Stimulated activated CD4-positive, alpha-beta T cell treated with anti-CD3 and anti-CD28 coated beads, TNF-alpha, amount 100 ng/mL, for 24 hours (primary cell): ENCODE measurements around the gene APOC1.

ENCODE experiments used
- DNase-seq, 3 experiments: peaks; one replicate each; pipeline ENCODE4 v3.0.0-alpha.2; 2020; ENCODE audit warnings: low read depth in 3 of 3

The APOC1 gene

GRCh38 chr19:44955505-44956439, 41.4 kb downstream of the APOC1 start:
- peak in 1 of 3 experiments; percentile 8 for DNase-seq

GRCh38 chr19:44957526-44957925, 43.1 kb downstream of the APOC1 start:
- DNase-seq, result no peak

- DNase-seq, result no peak
Measured at GRCh38 chr19:44958090-44958489, 43.7 kb downstream of the APOC1 start.

GRCh38 chr19:44959691-44960090, 45.3 kb downstream of the APOC1 start:
- no peak for DNase-seq

GRCh38 chr19:44960906-44961728, 46.7 kb downstream of the APOC1 start:
- no peak for DNase-seq

GRCh38 chr19:44961821-44962220, 47.4 kb downstream of the APOC1 start:
- no peak for DNase-seq

GRCh38 chr19:44968118-44968517, 53.7 kb downstream of the APOC1 start:
- DNase-seq, result no peak

GRCh38 chr19:44968670-44969069, 54.3 kb downstream of the APOC1 start:
- DNase-seq, result no peak
